SK-N-SH (cell line): ENCODE data around the gene C6orf132. TPM values are rescaled to one million over a fixed set of nuclear protein-coding genes. Genes with fewer than 3 reads are reported as not detected.
A peak's percentile ranks its signal among the peaks of the same experiment; 100 is the strongest.

ENCODE experiments used
- CTCF ChIA-PET: fragments of 300-600, 350-600 bp; formaldehyde crosslinking; extraction: SDS; loops from one replicate; lab custom pipeline; 2021; lab: Yijun Ruan, JAX
- POLR2A ChIA-PET: fragments of 350-600 bp; sonication (Branson Sonifier 250); formaldehyde crosslinking; extraction: SDS; loops from one replicate; lab custom pipeline; 2020; ENCODE audit warnings: antibody characterized with exemption, inconsistent platforms; lab: Yijun Ruan, JAX
- DNase-seq: peaks from one replicate; pipeline ENCODE4 v3.0.0; 2012
- H2AFZ ChIP-seq: fragments of 200-600 bp; sonication (generic); 2 replicates; pipeline ENCODE4 v1.8.1; 2016; ENCODE audit warnings: antibody characterized with exemption, mild to moderate bottlenecking, low read depth
- H3F3A ChIP-seq: fragments of 200-600 bp; sonication (generic); replicated peaks from 2 replicates; pipeline ENCODE3; 2016; ENCODE audit warnings: antibody characterized with exemption, mild to moderate bottlenecking; ENCODE audit not compliant: insufficient read depth
- H3K27ac ChIP-seq, 2 experiments: fragments of 200-500 bp in 1 of 2; fragments of 200-600 bp in 1 of 2; sonication (Bioruptor generic) in 1 of 2; sonication (generic), shearing (Covaris generic) in 1 of 2; 2 replicates each; pipeline versions ENCODE4 v1.5.1 to v1.6.1; 2014 to 2016; ENCODE audit warnings: low read depth in 2 of 2, inconsistent platforms in 1 of 2, low read length in 1 of 2, mild to moderate bottlenecking in 1 of 2, mixed read lengths in 1 of 2
- H3K27me3 ChIP-seq: fragments of 200-600 bp; sonication (generic), shearing (Covaris generic); 2 replicates; pipeline ENCODE4 v1.6.1; 2016; ENCODE audit warnings: mixed run types; ENCODE audit not compliant: insufficient read depth
- H3K36me3 ChIP-seq, 2 experiments: fragments of 200-500 bp in 1 of 2; fragments of 200-600 bp in 1 of 2; sonication (Bioruptor generic) in 1 of 2; sonication (generic) in 1 of 2; replicated peaks in 1 of 2; 2 replicates each; pipeline versions ENCODE3 to v1.5.1; 2014 to 2016; ENCODE audit warnings: low read length in 1 of 2, mild to moderate bottlenecking in 1 of 2; ENCODE audit not compliant: insufficient read depth in 2 of 2, control insufficient read depth in 1 of 2
- H3K4me1 ChIP-seq, 2 experiments: fragments of 200-500 bp in 1 of 2; fragments of 200-600 bp in 1 of 2; sonication (Bioruptor generic) in 1 of 2; sonication (generic), shearing (Covaris generic) in 1 of 2; 2 replicates each; pipeline versions ENCODE4 v1.5.1 to v1.6.1; 2014 to 2016; ENCODE audit warnings: low read depth in 1 of 2, low read length in 1 of 2, mixed run types in 1 of 2; ENCODE audit not compliant: insufficient read depth in 2 of 2, control insufficient read depth in 1 of 2
- H3K4me2 ChIP-seq: fragments of 200-600 bp; sonication (generic), shearing (Covaris generic); 2 replicates; pipeline ENCODE4 v1.6.1; 2017; ENCODE audit warnings: mixed run types
- H3K4me3 ChIP-seq, 2 experiments: fragments of 200-500 bp in 1 of 2; fragments of 200-600 bp in 1 of 2; sonication (Bioruptor generic) in 1 of 2; sonication (generic), shearing (Covaris generic) in 1 of 2; 2 replicates each; pipeline versions ENCODE4 v1.5.1 to v1.8.1; 2014 to 2016; ENCODE audit warnings: low read depth in 2 of 2, inconsistent platforms in 1 of 2, low read length in 1 of 2, mild to moderate bottlenecking in 1 of 2, mixed read lengths in 1 of 2, moderate library complexity in 1 of 2
- H3K79me2 ChIP-seq: fragments of 200-600 bp; sonication (generic); 2 replicates; pipeline ENCODE4 v1.8.1; 2017; ENCODE audit warnings: mild to moderate bottlenecking; ENCODE audit not compliant: insufficient read depth
- H3K9ac ChIP-seq: fragments of 200-600 bp; sonication (generic); 2 replicates; pipeline ENCODE4 v1.6.1; 2017; ENCODE audit warnings: mixed run types
- H3K9me2 ChIP-seq: fragments of 200-600 bp; sonication (generic); 2 replicates; pipeline ENCODE4 v1.6.1; 2017; ENCODE audit warnings: mixed run types
- H3K9me3 ChIP-seq: fragments of 200-600 bp; sonication (generic); 2 replicates; pipeline ENCODE4 v1.6.1; 2017; ENCODE audit warnings: mixed run types, mild to moderate bottlenecking, moderate library complexity
- H4K20me1 ChIP-seq: fragments of 200-600 bp; sonication (generic); 2 replicates; pipeline ENCODE4 v1.6.1; 2017; ENCODE audit warnings: mild to moderate bottlenecking, mixed run types; ENCODE audit not compliant: insufficient read depth
- ELF1 ChIP-seq: IDR thresholded peaks from 2 replicates; pipeline ENCODE4 v1.4.0; 2012
- EP300 ChIP-seq, 2 experiments: IDR thresholded peaks; 2 replicates each; pipeline versions ENCODE4 v1.4.0 to v1.6.1; 2012; ENCODE audit warnings: borderline replicate concordance in 1 of 2, low read depth in 1 of 2, low read length in 1 of 2
- EZH2phosphoT487 ChIP-seq: fragments of 200-600 bp; sonication (generic); IDR thresholded peaks from 2 replicates; pipeline ENCODE4 v1.6.1; 2017; ENCODE audit warnings: low read depth, mixed run types, mild to moderate bottlenecking, antibody characterized with exemption, moderate library complexity, borderline replicate concordance
- FOSL2 ChIP-seq: IDR thresholded peaks from 2 replicates; pipeline ENCODE4 v1.4.0; 2012; ENCODE audit warnings: low read depth, mild to moderate bottlenecking, moderate library complexity, borderline replicate concordance
- FOXJ3 ChIP-seq: sonication (generic); formaldehyde crosslinking; IDR thresholded peaks from 2 replicates; pipeline ENCODE4 v1.5.1; 2020; ENCODE audit warnings: mild to moderate bottlenecking, missing genetic modification reagents
- FOXM1 ChIP-seq: IDR thresholded peaks from 2 replicates; pipeline ENCODE4 v1.4.0; 2012; ENCODE audit warnings: low read depth, mild to moderate bottlenecking
- GATA2 ChIP-seq: sonication (generic); formaldehyde crosslinking; IDR thresholded peaks from 2 replicates; pipeline ENCODE4 v1.5.0; 2020; ENCODE audit warnings: mild to moderate bottlenecking, missing genetic modification reagents
- JUND ChIP-seq: IDR thresholded peaks from 2 replicates; pipeline ENCODE4 v1.4.0; 2012
- MEF2A ChIP-seq: IDR thresholded peaks from 2 replicates; pipeline ENCODE4 v1.4.0; 2012; ENCODE audit warnings: low read depth, borderline replicate concordance
- MXI1 ChIP-seq: IDR thresholded peaks from 2 replicates; pipeline ENCODE4 v1.6.1; 2012; ENCODE audit warnings: mild to moderate bottlenecking, low read depth, low read length, improper control_type of control experiment
- NFIC ChIP-seq: IDR thresholded peaks from 2 replicates; pipeline ENCODE4 v1.4.0; 2012; ENCODE audit warnings: borderline replicate concordance
- NRF1 ChIP-seq: IDR thresholded peaks from 2 replicates; pipeline ENCODE4 v1.6.1; 2012; ENCODE audit warnings: low read depth, mild to moderate bottlenecking, low read length
- POLR2AphosphoS5 ChIP-seq: IDR thresholded peaks from 2 replicates; pipeline ENCODE4 v1.6.1; 2012; ENCODE audit warnings: low read depth, low read length
- RAD21 ChIP-seq: IDR thresholded peaks from 2 replicates; pipeline ENCODE4 v1.6.1; 2012; ENCODE audit warnings: mild to moderate bottlenecking, low read length
- RCOR1 ChIP-seq: fragments of 150-350 bp; IDR thresholded peaks from 2 replicates; pipeline ENCODE4 v1.6.1; 2017; ENCODE audit warnings: antibody characterized with exemption, low read length
- RXRA ChIP-seq: IDR thresholded peaks from 2 replicates; pipeline ENCODE4 v1.4.0; 2012; ENCODE audit warnings: low read depth, mild to moderate bottlenecking, borderline replicate concordance
- SIN3A ChIP-seq: IDR thresholded peaks from 2 replicates; pipeline ENCODE4 v1.6.1; 2012; ENCODE audit warnings: low read depth, mild to moderate bottlenecking, low read length, moderate library complexity, borderline replicate concordance
- SMC3 ChIP-seq: IDR thresholded peaks from 2 replicates; pipeline ENCODE4 v1.6.1; 2012; ENCODE audit warnings: low read depth, low read length, improper control_type of control experiment
- TAF1 ChIP-seq: IDR thresholded peaks from 2 replicates; pipeline ENCODE4 v1.6.1; 2012; ENCODE audit warnings: low read depth, mild to moderate bottlenecking, low read length, moderate library complexity, borderline replicate concordance
- TEAD4 ChIP-seq: IDR thresholded peaks from 2 replicates; pipeline ENCODE4 v1.4.0; 2012; ENCODE audit warnings: mild to moderate bottlenecking, borderline replicate concordance; ENCODE audit not compliant: insufficient read depth
- WGBS: methylation state at CpG from one replicate; pipeline ENCODE4 v1.1.6; 2017; ENCODE audit warnings: low lambda C conversion rate; 5-methylcytosine and 5-hydroxymethylcytosine counted together
- polyA plus RNA-seq, 3 experiments: library from polyadenylated mRNA; depleted of rRNA; stranded (reverse); fragments of >200 nt; gene quantifications; 2 replicates each; pipeline ENCODE4 v1.2.3, GENCODE V29; 2012
- TF ChIP-seq, protein P1 (sequence below): IDR thresholded peaks from 2 replicates; pipeline ENCODE4; 2012
- TF ChIP-seq, protein P2 (sequence below): IDR thresholded peaks from 2 replicates; pipeline ENCODE4 v1.4.0; 2012; ENCODE audit warnings: low read depth
- TF ChIP-seq, protein P3 (sequence below): fragments of 150-350 bp; IDR thresholded peaks from 2 replicates; pipeline ENCODE4 v1.6.1; 2017; ENCODE audit warnings: antibody characterized with exemption, low read length, low read depth, borderline replicate concordance
- TF ChIP-seq, protein P4 (sequence below): IDR thresholded peaks from 2 replicates; pipeline ENCODE4 v1.6.1; 2012; ENCODE audit warnings: mild to moderate bottlenecking, low read depth, low read length, moderate library complexity
- TF ChIP-seq, protein P5 (sequence below): fragments of 200-600 bp; sonication (generic); IDR thresholded peaks from 2 replicates; pipeline ENCODE4 v1.6.1; 2017; ENCODE audit warnings: antibody characterized with exemption, mild to moderate bottlenecking, moderate library complexity

The C6orf132 gene
- polyA plus RNA-seq, 1 of the 3 experiments (the other 2 are of a cell fraction) = not detected

DNA sequence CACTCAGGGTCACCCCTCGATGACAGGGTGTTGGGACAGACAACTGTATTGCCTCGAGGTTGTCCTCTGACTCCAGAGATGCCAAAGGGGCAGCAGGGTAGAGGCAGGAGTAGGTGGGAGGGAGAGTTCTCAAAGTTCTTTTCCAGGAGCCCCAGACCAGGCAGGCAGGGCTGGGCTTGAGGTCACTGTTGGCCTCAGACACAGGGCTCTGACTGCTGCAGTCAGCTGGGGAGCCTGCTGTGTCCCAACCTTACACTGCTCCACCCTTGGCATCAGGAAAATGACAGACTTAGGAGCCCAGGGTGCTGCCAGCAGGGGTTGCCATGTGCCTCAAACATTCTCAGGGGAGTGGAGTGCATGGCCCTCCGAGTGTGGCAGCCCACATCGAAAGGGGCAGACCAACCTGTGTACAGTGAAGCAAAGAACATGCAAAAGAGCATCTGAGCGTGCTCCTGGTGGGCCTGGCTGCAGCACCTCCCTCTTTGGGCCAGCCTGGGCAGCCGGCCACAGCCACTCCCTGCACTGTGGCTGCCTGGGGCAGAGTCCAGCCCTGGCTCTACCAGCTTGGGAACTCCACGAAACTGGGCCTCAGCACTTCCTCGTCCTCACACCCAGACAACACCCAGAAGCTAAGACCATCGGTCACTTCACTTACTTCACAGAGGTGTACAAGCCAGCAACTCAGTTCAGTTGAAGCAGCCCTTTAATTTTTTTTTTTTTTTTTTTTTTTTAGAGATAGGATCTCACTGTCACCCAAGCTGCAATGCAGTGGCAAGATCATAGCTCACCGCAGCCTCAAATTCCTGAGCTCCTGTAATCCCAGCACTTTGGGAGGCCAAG lies 24.0 kb downstream of the C6orf132 start:
- H3K4me1 ChIP-seq = peaks cover 5 to 7% of the 10 kb centered on the region in 2 experiments; a peak in 1 of 4 replicates
- no peak overlapping the region for H3K9ac ChIP-seq
- no peaks in the 10 kb centered on the region for H3K36me3 ChIP-seq
- CTCF ChIA-PET = interaction anchor here (1.2 kb wide), 1 partner anchor 42 kb away, joined by 3 read pairs; no protein-coding TSS in a partner anchor
- POLR2A ChIA-PET = interaction anchor here (0.7 kb wide), 2 partner anchors 23 to 580 kb away, joined by 4 to 5 read pairs; no protein-coding TSS in a partner anchor
- 53% methylated on average over 6 of the region's 10 CpGs for WGBS
- peak; percentile 68 for DNase-seq
- H3K4me2 ChIP-seq = no peak overlapping the region
- no peaks in the 10 kb centered on the region for H3F3A ChIP-seq
- no peaks in the 10 kb centered on the region for H3K79me2 ChIP-seq
- H3K9me2 ChIP-seq = no peaks in the 10 kb centered on the region
- H3K27ac ChIP-seq = no peak overlapping the region
- no peaks in the 10 kb centered on the region for H3K27me3 ChIP-seq
- H3K9me3 ChIP-seq = no peaks in the 10 kb centered on the region
- H3K4me3 ChIP-seq = no peak overlapping the region
- H2AFZ ChIP-seq = no peak overlapping the region; the same call in 1 of the 2 replicates
- H4K20me1 ChIP-seq = no peaks in the 10 kb centered on the region
- TF ChIP-seq RXRA = no peak
- no peak for TF ChIP-seq RCOR1
- no peak for TF ChIP-seq POLR2AphosphoS5
- no peak for TF ChIP-seq EZH2phosphoT487
- peak; percentile 18; the same call in 1 of the 2 replicates for TF ChIP-seq RAD21
- TF ChIP-seq, protein P1, sequence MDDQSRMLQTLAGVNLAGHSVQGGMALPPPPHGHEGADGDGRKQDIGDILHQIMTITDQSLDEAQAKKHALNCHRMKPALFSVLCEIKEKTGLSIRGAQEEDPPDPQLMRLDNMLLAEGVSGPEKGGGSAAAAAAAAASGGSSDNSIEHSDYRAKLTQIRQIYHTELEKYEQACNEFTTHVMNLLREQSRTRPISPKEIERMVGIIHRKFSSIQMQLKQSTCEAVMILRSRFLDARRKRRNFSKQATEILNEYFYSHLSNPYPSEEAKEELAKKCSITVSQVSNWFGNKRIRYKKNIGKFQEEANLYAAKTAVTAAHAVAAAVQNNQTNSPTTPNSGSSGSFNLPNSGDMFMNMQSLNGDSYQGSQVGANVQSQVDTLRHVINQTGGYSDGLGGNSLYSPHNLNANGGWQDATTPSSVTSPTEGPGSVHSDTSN = no peak
- TF ChIP-seq NRF1 = peak; percentile 48; the same call in 1 of the 2 replicates
- TF ChIP-seq GATA2 = 0 out of 2 replicates have a peak, but pooled peaks have one; percentile 7
- no peak for TF ChIP-seq MEF2A
- TF ChIP-seq FOSL2 = no peak
- TF ChIP-seq EP300 (IDR thresholded peaks at IDR 0.05; ENCODE audit: borderline replicate concordance in 1 of 2, low read depth in 1 of 2, low read length in 1 of 2) = no peak
- TF ChIP-seq, protein P2, sequence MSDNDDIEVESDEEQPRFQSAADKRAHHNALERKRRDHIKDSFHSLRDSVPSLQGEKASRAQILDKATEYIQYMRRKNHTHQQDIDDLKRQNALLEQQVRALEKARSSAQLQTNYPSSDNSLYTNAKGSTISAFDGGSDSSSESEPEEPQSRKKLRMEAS = no peak
- TF ChIP-seq SMC3 = no peak
- no peak for TF ChIP-seq FOXJ3
- TF ChIP-seq FOXM1 = no peak
- TF ChIP-seq MXI1 = no peak
- no peak for TF ChIP-seq NFIC
- no peak for TF ChIP-seq TEAD4
- TF ChIP-seq, protein P3, sequence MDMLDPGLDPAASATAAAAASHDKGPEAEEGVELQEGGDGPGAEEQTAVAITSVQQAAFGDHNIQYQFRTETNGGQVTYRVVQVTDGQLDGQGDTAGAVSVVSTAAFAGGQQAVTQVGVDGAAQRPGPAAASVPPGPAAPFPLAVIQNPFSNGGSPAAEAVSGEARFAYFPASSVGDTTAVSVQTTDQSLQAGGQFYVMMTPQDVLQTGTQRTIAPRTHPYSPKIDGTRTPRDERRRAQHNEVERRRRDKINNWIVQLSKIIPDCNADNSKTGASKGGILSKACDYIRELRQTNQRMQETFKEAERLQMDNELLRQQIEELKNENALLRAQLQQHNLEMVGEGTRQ = no peak
- no peak for TF ChIP-seq TAF1
- TF ChIP-seq ELF1 = no peak
- no peak for TF ChIP-seq JUND
- TF ChIP-seq, protein P4, sequence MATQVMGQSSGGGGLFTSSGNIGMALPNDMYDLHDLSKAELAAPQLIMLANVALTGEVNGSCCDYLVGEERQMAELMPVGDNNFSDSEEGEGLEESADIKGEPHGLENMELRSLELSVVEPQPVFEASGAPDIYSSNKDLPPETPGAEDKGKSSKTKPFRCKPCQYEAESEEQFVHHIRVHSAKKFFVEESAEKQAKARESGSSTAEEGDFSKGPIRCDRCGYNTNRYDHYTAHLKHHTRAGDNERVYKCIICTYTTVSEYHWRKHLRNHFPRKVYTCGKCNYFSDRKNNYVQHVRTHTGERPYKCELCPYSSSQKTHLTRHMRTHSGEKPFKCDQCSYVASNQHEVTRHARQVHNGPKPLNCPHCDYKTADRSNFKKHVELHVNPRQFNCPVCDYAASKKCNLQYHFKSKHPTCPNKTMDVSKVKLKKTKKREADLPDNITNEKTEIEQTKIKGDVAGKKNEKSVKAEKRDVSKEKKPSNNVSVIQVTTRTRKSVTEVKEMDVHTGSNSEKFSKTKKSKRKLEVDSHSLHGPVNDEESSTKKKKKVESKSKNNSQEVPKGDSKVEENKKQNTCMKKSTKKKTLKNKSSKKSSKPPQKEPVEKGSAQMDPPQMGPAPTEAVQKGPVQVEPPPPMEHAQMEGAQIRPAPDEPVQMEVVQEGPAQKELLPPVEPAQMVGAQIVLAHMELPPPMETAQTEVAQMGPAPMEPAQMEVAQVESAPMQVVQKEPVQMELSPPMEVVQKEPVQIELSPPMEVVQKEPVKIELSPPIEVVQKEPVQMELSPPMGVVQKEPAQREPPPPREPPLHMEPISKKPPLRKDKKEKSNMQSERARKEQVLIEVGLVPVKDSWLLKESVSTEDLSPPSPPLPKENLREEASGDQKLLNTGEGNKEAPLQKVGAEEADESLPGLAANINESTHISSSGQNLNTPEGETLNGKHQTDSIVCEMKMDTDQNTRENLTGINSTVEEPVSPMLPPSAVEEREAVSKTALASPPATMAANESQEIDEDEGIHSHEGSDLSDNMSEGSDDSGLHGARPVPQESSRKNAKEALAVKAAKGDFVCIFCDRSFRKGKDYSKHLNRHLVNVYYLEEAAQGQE = no peak
- TF ChIP-seq, protein P5, sequence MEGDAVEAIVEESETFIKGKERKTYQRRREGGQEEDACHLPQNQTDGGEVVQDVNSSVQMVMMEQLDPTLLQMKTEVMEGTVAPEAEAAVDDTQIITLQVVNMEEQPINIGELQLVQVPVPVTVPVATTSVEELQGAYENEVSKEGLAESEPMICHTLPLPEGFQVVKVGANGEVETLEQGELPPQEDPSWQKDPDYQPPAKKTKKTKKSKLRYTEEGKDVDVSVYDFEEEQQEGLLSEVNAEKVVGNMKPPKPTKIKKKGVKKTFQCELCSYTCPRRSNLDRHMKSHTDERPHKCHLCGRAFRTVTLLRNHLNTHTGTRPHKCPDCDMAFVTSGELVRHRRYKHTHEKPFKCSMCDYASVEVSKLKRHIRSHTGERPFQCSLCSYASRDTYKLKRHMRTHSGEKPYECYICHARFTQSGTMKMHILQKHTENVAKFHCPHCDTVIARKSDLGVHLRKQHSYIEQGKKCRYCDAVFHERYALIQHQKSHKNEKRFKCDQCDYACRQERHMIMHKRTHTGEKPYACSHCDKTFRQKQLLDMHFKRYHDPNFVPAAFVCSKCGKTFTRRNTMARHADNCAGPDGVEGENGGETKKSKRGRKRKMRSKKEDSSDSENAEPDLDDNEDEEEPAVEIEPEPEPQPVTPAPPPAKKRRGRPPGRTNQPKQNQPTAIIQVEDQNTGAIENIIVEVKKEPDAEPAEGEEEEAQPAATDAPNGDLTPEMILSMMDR = no peak
- TF ChIP-seq SIN3A = no peak
